Endodermal cell (in vitro differentiated cells): ENCODE measurements around the gene CNNM1. TPM values are rescaled to one million over a fixed set of nuclear protein-coding genes. Genes with fewer than 3 reads are reported as not detected.

Experiments used
- DNase-seq: peaks from one replicate; pipeline ENCODE4 v3.0.0-alpha.2; 2017
- H3K27ac ChIP-seq: 2 replicates; pipeline ENCODE4 v1.5.1; 2013; ENCODE audit warnings: mild to moderate bottlenecking, low read depth, low read length, moderate library complexity
- H3K27me3 ChIP-seq: 2 replicates; pipeline ENCODE4 v1.6.1; 2013; ENCODE audit warnings: mild to moderate bottlenecking, low read length, moderate library complexity; ENCODE audit not compliant: insufficient read depth, control insufficient read depth, poor library complexity, severe bottlenecking
- H3K36me3 ChIP-seq: 2 replicates; pipeline ENCODE4 v1.7.0; 2013; ENCODE audit warnings: mild to moderate bottlenecking, low read length, moderate library complexity; ENCODE audit not compliant: control insufficient read depth, insufficient read depth
- H3K4me1 ChIP-seq: one replicate; pipeline ENCODE4 v1.7.0; 2013; ENCODE audit warnings: low read length; ENCODE audit not compliant: control insufficient read depth, insufficient read depth
- H3K4me3 ChIP-seq: 2 replicates; pipeline ENCODE4 v1.5.1; 2013; ENCODE audit warnings: mild to moderate bottlenecking, low read length, moderate library complexity
- H3K9ac ChIP-seq: 2 replicates; pipeline ENCODE4 v1.6.1; 2013; ENCODE audit warnings: mild to moderate bottlenecking, low read length, moderate library complexity; ENCODE audit not compliant: poor library complexity, severe bottlenecking; ENCODE audit errors: extremely low read depth
- H3K9me3 ChIP-seq: 2 replicates; pipeline ENCODE4 v1.6.1; 2013; ENCODE audit warnings: mild to moderate bottlenecking, low read length, moderate library complexity; ENCODE audit not compliant: control insufficient read depth
- H3K27ac Mint-ChIP-seq: 2 replicates; pipeline ENCODE4 v1.8.0; 2020; ENCODE audit warnings: mixed read lengths
- H3K27me3 Mint-ChIP-seq: 2 replicates; pipeline ENCODE4 v1.8.0; 2021; ENCODE audit warnings: mild to moderate bottlenecking, mixed read lengths; ENCODE audit not compliant: insufficient read depth
- H3K36me3 Mint-ChIP-seq: 2 replicates; pipeline ENCODE4 v1.8.0; 2020; ENCODE audit warnings: low read depth, mixed read lengths
- H3K4me1 Mint-ChIP-seq: 2 replicates; pipeline ENCODE4 v1.8.0; 2020; ENCODE audit warnings: mixed read lengths
- H3K4me3 Mint-ChIP-seq: 2 replicates; pipeline ENCODE4 v1.8.0; 2020; ENCODE audit warnings: mild to moderate bottlenecking, moderate library complexity, mixed read lengths
- H3K9me3 Mint-ChIP-seq: 2 replicates; pipeline ENCODE4 v1.8.0; 2020; ENCODE audit warnings: mild to moderate bottlenecking, mixed read lengths
- CTCF ChIP-seq: fragments of 200-600 bp; sonication (generic); conservative IDR thresholded peaks from 2 replicates; pipeline ENCODE4 v1.5.0; 2021; ENCODE audit warnings: antibody characterized with exemption, mild to moderate bottlenecking
- WGBS, 2 experiments: methylation state at CpG; one replicate each; pipeline versions ENCODE4 v1.1.5 to v1.1.7; 2013; ENCODE audit warnings: missing lambda C conversion rate in 2 of 2, mixed read lengths in 1 of 2; ENCODE audit not compliant: insufficient coverage in 1 of 2, insufficient read length in 1 of 2; 5-methylcytosine and 5-hydroxymethylcytosine counted together
- total RNA-seq, 2 donors: library from RNA; stranded (reverse); fragmentation: NEBNext Ultra II Directional in 1 of 2; extraction: Animal tissue kit (Norgen Biotek cat#: 25700) in 1 of 2; gene quantifications; 2 replicates in 1 of 2; 3 replicates in 1 of 2; pipeline ENCODE4 v1.2.1, GENCODE V29; 2021

Gene CNNM1
- total RNA-seq, 2 donors from 2014 or later = 2.8 to 3.8 TPM

GRCh38 chr10:99372546-99373271 is 43.6 kb downstream of the CNNM1 start:
- peaks cover 13% of the 10 kb centered on the region for H3K4me1 ChIP-seq
- peaks cover 5% of the 10 kb centered on the region for H3K27me3 ChIP-seq
- H3K27ac ChIP-seq = no peak overlapping the region
- Mint-ChIP-seq H3K36me3 (no peaks in the 10 kb centered on the region), H3K4me3 (no peak overlapping the region), H3K27me3 (peaks cover 26% of the 10 kb centered on the region), H3K27ac (no peak overlapping the region), H3K4me1 (peaks cover 32% of the 10 kb centered on the region), H3K9me3 (no peaks in the 10 kb centered on the region)
- 94 to 100% methylated on average over 2 to 7 of the region's 9 CpGs for WGBS, 2 experiments
- H3K36me3 ChIP-seq = peaks cover 14% of the 10 kb centered on the region
- no peak overlapping the region for H3K9ac ChIP-seq
- H3K9me3 ChIP-seq = no peaks in the 10 kb centered on the region
- TF ChIP-seq CTCF = no peak
- no peak for DNase-seq
- H3K4me3 ChIP-seq = no peak overlapping the region

- H3K27me3 ChIP-seq = peaks cover 5% of the 10 kb centered on the region
- no peak overlapping the region for H3K9ac ChIP-seq
Measured at GRCh38 chr10:99374526-99374925, 45.4 kb downstream of the CNNM1 start.

GRCh38 chr10:99374972-99375371 is 45.8 kb downstream of the CNNM1 start:
- Histone ChIP-seq H3K4me3 (no peak overlapping the region), H3K9me3 (no peaks in the 10 kb centered on the region), H3K36me3 (peaks cover 21% of the 10 kb centered on the region), H3K9ac (no peak overlapping the region), H3K4me1 (peaks cover 13% of the 10 kb centered on the region), H3K27ac (no peak overlapping the region), H3K27me3 (peaks cover 5% of the 10 kb centered on the region)
- H3K36me3 Mint-ChIP-seq = peaks cover 11% of the 10 kb centered on the region
- peaks cover 13% of the 10 kb centered on the region for H3K4me1 Mint-ChIP-seq
- peaks cover 2% of the 10 kb centered on the region for H3K9me3 Mint-ChIP-seq
- H3K27ac Mint-ChIP-seq = no peak overlapping the region
- DNase-seq = no peak
- H3K4me3 Mint-ChIP-seq = no peak overlapping the region
- 80 to 86% methylated on average over 3 of the region's 3 CpGs for WGBS, 2 experiments
- H3K27me3 Mint-ChIP-seq = peaks cover 19% of the 10 kb centered on the region
- TF ChIP-seq CTCF = no peak

More at GRCh38 chr10:99374526-99374925, 45.4 kb downstream of the CNNM1 start:
- Mint-ChIP-seq H3K27me3 (peaks cover 19% of the 10 kb centered on the region), H3K9me3 (peaks cover 2% of the 10 kb centered on the region), H3K4me3 (no peak overlapping the region), H3K27ac (no peak overlapping the region), H3K4me1 (peaks cover 18% of the 10 kb centered on the region), H3K36me3 (peaks cover 8% of the 10 kb centered on the region)
- WGBS, 2 experiments = 83 to 100% methylated on average over 2 of the region's 2 CpGs
- H3K4me3 ChIP-seq = no peak overlapping the region
- peaks cover 16% of the 10 kb centered on the region for H3K36me3 ChIP-seq
- H3K9me3 ChIP-seq = no peaks in the 10 kb centered on the region
- no peak for DNase-seq
- TF ChIP-seq CTCF = no peak
- no peak overlapping the region for H3K27ac ChIP-seq
- H3K4me1 ChIP-seq = peaks cover 13% of the 10 kb centered on the region
